SK-N-SH treated with all-trans-retinoic acid at 6 μM for 48 hours (cell line): ENCODE data around the gene FHOD3.

ENCODE experiments used
- BACH2 ChIP-seq: fragments of 250-450 bp; sonication (Bioruptor Pico); IDR thresholded peaks from 2 replicates; pipeline ENCODE4 v1.9.0; 2021; ENCODE audit warnings: mild to moderate bottlenecking, borderline replicate concordance
- CSRNP3 ChIP-seq: fragments of 250-450 bp; sonication (Bioruptor Pico); IDR thresholded peaks from 2 replicates; pipeline ENCODE4 v1.5.1; 2021; ENCODE audit warnings: mild to moderate bottlenecking, moderate library complexity
- GLIS3 ChIP-seq: fragments of 250-450 bp; sonication (Bioruptor Pico); IDR thresholded peaks from 2 replicates; pipeline ENCODE4 v1.5.0; 2020; ENCODE audit warnings: mild to moderate bottlenecking, moderate library complexity
- OSR1 ChIP-seq: fragments of 250-450 bp; sonication (Bioruptor Pico); IDR thresholded peaks from 2 replicates; pipeline ENCODE4 v1.8.0; 2022; ENCODE audit warnings: moderate library complexity, mild to moderate bottlenecking, inconsistent platforms
- PPARA ChIP-seq: fragments of 250-450 bp; sonication (Bioruptor Pico); IDR thresholded peaks from 2 replicates; pipeline ENCODE4 v1.5.0; 2020; ENCODE audit warnings: mild to moderate bottlenecking, borderline replicate concordance
- SNAI2 ChIP-seq: fragments of 250-450 bp; sonication (Bioruptor Pico); IDR thresholded peaks from 2 replicates; pipeline ENCODE4 v1.5.0; 2020; ENCODE audit warnings: mild to moderate bottlenecking, moderate library complexity
- TOX ChIP-seq: fragments of 250-450 bp; sonication (Bioruptor Pico); IDR thresholded peaks from 2 replicates; pipeline ENCODE4 v1.8.0; 2021; ENCODE audit warnings: mild to moderate bottlenecking, moderate library complexity, borderline replicate concordance
- ZC3H10 ChIP-seq: fragments of 250-450 bp; sonication (Bioruptor Pico); IDR thresholded peaks from 2 replicates; pipeline ENCODE4 v1.5.1; 2021; ENCODE audit warnings: mild to moderate bottlenecking, moderate library complexity
- ZFP3 ChIP-seq: fragments of 250-450 bp; sonication (Bioruptor Pico); IDR thresholded peaks from 2 replicates; pipeline ENCODE4 v1.5.0; 2020; ENCODE audit warnings: mild to moderate bottlenecking, moderate library complexity
- ZFP30 ChIP-seq: fragments of 450-650 bp; formaldehyde crosslinking; IDR thresholded peaks from 2 replicates; pipeline ENCODE4 v1.5.0; 2022; ENCODE audit warnings: mild to moderate bottlenecking, moderate library complexity
- ZNF8 ChIP-seq: fragments of 450-650 bp; formaldehyde crosslinking; IDR thresholded peaks from 2 replicates; pipeline ENCODE4 v1.5.0; 2020; ENCODE audit warnings: mild to moderate bottlenecking, moderate library complexity
- TF ChIP-seq, protein P1 (sequence below): fragments of 250-450 bp; sonication (Bioruptor Pico); IDR thresholded peaks from 2 replicates; pipeline ENCODE4 v1.8.0; 2020; ENCODE audit warnings: mild to moderate bottlenecking, moderate library complexity, borderline replicate concordance

- TF ChIP-seq ZFP3 (CRISPR knock-in tag) (no peak), PPARA (CRISPR knock-in tag) (no peak), SNAI2 (CRISPR knock-in tag) (no peak), CSRNP3 (CRISPR knock-in tag) (no peak), BACH2 (CRISPR knock-in tag) (no peak), ZFP30 (no peak), GLIS3 (CRISPR knock-in tag) (no peak), ZC3H10 (CRISPR knock-in tag) (no peak), OSR1 (CRISPR knock-in tag) (no peak), ZNF8 (no peak), TOX (CRISPR knock-in tag) (no peak)
- TF ChIP-seq, protein P1, sequence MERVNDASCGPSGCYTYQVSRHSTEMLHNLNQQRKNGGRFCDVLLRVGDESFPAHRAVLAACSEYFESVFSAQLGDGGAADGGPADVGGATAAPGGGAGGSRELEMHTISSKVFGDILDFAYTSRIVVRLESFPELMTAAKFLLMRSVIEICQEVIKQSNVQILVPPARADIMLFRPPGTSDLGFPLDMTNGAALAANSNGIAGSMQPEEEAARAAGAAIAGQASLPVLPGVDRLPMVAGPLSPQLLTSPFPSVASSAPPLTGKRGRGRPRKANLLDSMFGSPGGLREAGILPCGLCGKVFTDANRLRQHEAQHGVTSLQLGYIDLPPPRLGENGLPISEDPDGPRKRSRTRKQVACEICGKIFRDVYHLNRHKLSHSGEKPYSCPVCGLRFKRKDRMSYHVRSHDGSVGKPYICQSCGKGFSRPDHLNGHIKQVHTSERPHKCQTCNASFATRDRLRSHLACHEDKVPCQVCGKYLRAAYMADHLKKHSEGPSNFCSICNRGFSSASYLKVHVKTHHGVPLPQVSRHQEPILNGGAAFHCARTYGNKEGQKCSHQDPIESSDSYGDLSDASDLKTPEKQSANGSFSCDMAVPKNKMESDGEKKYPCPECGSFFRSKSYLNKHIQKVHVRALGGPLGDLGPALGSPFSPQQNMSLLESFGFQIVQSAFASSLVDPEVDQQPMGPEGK (CRISPR knock-in tag) = no peak
These were observed 274.8 kb downstream of the FHOD3 start for GRCh38 chr18:36572135-36572856.
